H9 (cell line): Measurements from ENCODE around the gene DCAF6. TPM values are rescaled to one million over a fixed set of nuclear protein-coding genes. Genes with fewer than 3 reads are reported as not detected.

Source experiments
- DNase-seq: peaks from one replicate; pipeline ENCODE4 v3.0.0-alpha.2; 2017
- H2AFZ ChIP-seq: one replicate; pipeline ENCODE4 v1.6.1; 2013; ENCODE audit warnings: mild to moderate bottlenecking, low read length, control low read depth, moderate library complexity
- H2AK5ac ChIP-seq: 2 replicates; pipeline ENCODE4 v1.6.1; 2013; ENCODE audit warnings: low read length, control low read depth, mixed read lengths; ENCODE audit not compliant: insufficient read length
- H2BK120ac ChIP-seq: one replicate; pipeline ENCODE4 v1.6.1; 2013; ENCODE audit warnings: low read depth, mild to moderate bottlenecking, low read length, control low read depth, inconsistent platforms; ENCODE audit not compliant: poor library complexity, severe bottlenecking
- H2BK12ac ChIP-seq: 2 replicates; pipeline ENCODE4 v1.6.1; 2013; ENCODE audit warnings: low read length, control low read depth, mixed read lengths, low read depth; ENCODE audit not compliant: insufficient read length
- H2BK15ac ChIP-seq: 2 replicates; pipeline ENCODE4 v1.6.1; 2013; ENCODE audit warnings: low read depth, low read length, control low read depth
- H2BK20ac ChIP-seq: one replicate; pipeline ENCODE4 v1.6.1; 2013; ENCODE audit warnings: low read depth, mild to moderate bottlenecking, low read length, control low read depth, inconsistent platforms; ENCODE audit not compliant: poor library complexity, severe bottlenecking
- H2BK5ac ChIP-seq: 2 replicates; pipeline ENCODE4 v1.6.1; 2013; ENCODE audit warnings: low read length, control low read depth, mixed read lengths; ENCODE audit not compliant: insufficient read length
- H3K14ac ChIP-seq: 2 replicates; pipeline ENCODE4 v1.6.1; 2013; ENCODE audit warnings: low read length, control low read depth; ENCODE audit not compliant: insufficient read depth
- H3K18ac ChIP-seq: 2 replicates; pipeline ENCODE4 v1.6.1; 2013; ENCODE audit warnings: low read depth, mild to moderate bottlenecking, mixed read lengths, low read length, control low read depth; ENCODE audit not compliant: insufficient read length
- H3K23ac ChIP-seq: 2 replicates; pipeline ENCODE4 v1.6.1; 2013; ENCODE audit warnings: low read length, control low read depth, mixed read lengths, low read depth; ENCODE audit not compliant: insufficient read length
- H3K23me2 ChIP-seq: 2 replicates; pipeline ENCODE4 v1.6.1; 2013; ENCODE audit warnings: low read depth, mild to moderate bottlenecking, mixed read lengths, low read length, control low read depth; ENCODE audit not compliant: insufficient read length, poor library complexity, severe bottlenecking
- H3K27ac ChIP-seq: 2 replicates; pipeline ENCODE4 v1.5.1; 2013; ENCODE audit warnings: low read length, control low read depth, mixed read lengths, low read depth; ENCODE audit not compliant: insufficient read length
- H3K27me3 ChIP-seq: 2 replicates; pipeline ENCODE4 v1.6.1; 2013; ENCODE audit warnings: low read length, control low read depth, inconsistent platforms; ENCODE audit not compliant: insufficient read depth
- H3K4ac ChIP-seq: 2 replicates; pipeline ENCODE4 v1.6.1; 2013; ENCODE audit warnings: low read depth, mild to moderate bottlenecking, control low read depth, inconsistent platforms, low read length, moderate library complexity
- H3K4me1 ChIP-seq: 2 replicates; pipeline ENCODE4 v1.6.1; 2013; ENCODE audit warnings: low read length, control low read depth, inconsistent platforms; ENCODE audit not compliant: insufficient read depth
- H3K4me2 ChIP-seq: 2 replicates; pipeline ENCODE4 v1.6.1; 2013; ENCODE audit warnings: low read length, control low read depth, mixed read lengths; ENCODE audit not compliant: insufficient read length, insufficient read depth
- H3K56ac ChIP-seq: 2 replicates; pipeline ENCODE4 v1.6.1; 2013; ENCODE audit warnings: low read depth, mild to moderate bottlenecking, mixed read lengths, low read length, control low read depth; ENCODE audit not compliant: insufficient read length
- H3K79me1 ChIP-seq: 2 replicates; pipeline ENCODE4 v1.6.1; 2013; ENCODE audit warnings: low read depth, mild to moderate bottlenecking, moderate library complexity, low read length, control low read depth, inconsistent platforms; ENCODE audit not compliant: insufficient read depth, poor library complexity, severe bottlenecking
- H3K79me2 ChIP-seq: 2 replicates; pipeline ENCODE4 v1.6.1; 2013; ENCODE audit warnings: low read length, control low read depth, inconsistent platforms; ENCODE audit not compliant: insufficient read depth
- H3K9ac ChIP-seq: 2 replicates; pipeline ENCODE4 v1.6.1; 2013; ENCODE audit warnings: low read length, control low read depth, mixed read lengths; ENCODE audit not compliant: insufficient read length; ENCODE audit errors: extremely low read depth
- H3K9me3 ChIP-seq: one replicate; pipeline ENCODE4 v1.6.1; 2013; ENCODE audit warnings: low read depth, low read length, inconsistent platforms; ENCODE audit not compliant: control insufficient read depth
- H3T11ph ChIP-seq: one replicate; pipeline ENCODE4 v1.6.1; 2013; ENCODE audit warnings: mild to moderate bottlenecking, low read length, control low read depth, inconsistent platforms
- H4K20me1 ChIP-seq: one replicate; pipeline ENCODE4 v1.6.1; 2013; ENCODE audit not compliant: control insufficient read depth, insufficient read length, insufficient read depth
- H4K5ac ChIP-seq: 2 replicates; pipeline ENCODE4 v1.6.1; 2013; ENCODE audit warnings: low read depth, mild to moderate bottlenecking, mixed read lengths, low read length, control low read depth; ENCODE audit not compliant: insufficient read length
- H4K8ac ChIP-seq: replicated peaks from 2 replicates; pipeline ENCODE4 v1.6.1; 2013; ENCODE audit warnings: low read length, control low read depth, mixed read lengths, low read depth; ENCODE audit not compliant: insufficient read length
- H4K91ac ChIP-seq: 2 replicates; pipeline ENCODE4 v1.6.1; 2013; ENCODE audit warnings: low read depth, mild to moderate bottlenecking, moderate library complexity, mixed read lengths, low read length, control low read depth; ENCODE audit not compliant: insufficient read length
- H3K27ac Mint-ChIP-seq, 3 experiments: 2 replicates in 2 of 3; 3 replicates in 1 of 3; pipeline ENCODE4 v1.8.0; 2020 to 2021; ENCODE audit warnings: mixed read lengths in 3 of 3, mild to moderate bottlenecking in 1 of 3, moderate library complexity in 1 of 3
- H3K27me3 Mint-ChIP-seq: 2 replicates; pipeline ENCODE4 v1.8.0; 2021; ENCODE audit warnings: low read depth, mild to moderate bottlenecking, moderate library complexity, mixed read lengths
- H3K36me3 Mint-ChIP-seq, 3 experiments: 2 replicates in 2 of 3; 3 replicates in 1 of 3; pipeline ENCODE4 v1.8.0; 2020 to 2021; ENCODE audit warnings: low read depth in 3 of 3, mixed read lengths in 3 of 3; ENCODE audit not compliant: insufficient read depth in 1 of 3
- H3K4me1 Mint-ChIP-seq, 2 experiments: 2 replicates each; pipeline ENCODE4 v1.8.0; 2020; ENCODE audit warnings: mixed read lengths in 2 of 2
- H3K4me3 Mint-ChIP-seq, 2 experiments: 2 replicates in 1 of 2; 3 replicates in 1 of 2; pipeline ENCODE4 v1.8.0; 2020 to 2021; ENCODE audit warnings: mild to moderate bottlenecking in 2 of 2, mixed read lengths in 2 of 2, moderate library complexity in 1 of 2
- H3K9me3 Mint-ChIP-seq, 2 experiments: 2 replicates in 1 of 2; 3 replicates in 1 of 2; pipeline ENCODE4 v1.8.0; 2020; ENCODE audit warnings: mild to moderate bottlenecking in 2 of 2, mixed read lengths in 2 of 2, moderate library complexity in 1 of 2
- CTCF ChIP-seq: fragments of 200-600 bp; sonication (generic); conservative IDR thresholded peaks from 3 replicates; pipeline ENCODE4 v1.8.0; 2021; ENCODE audit warnings: antibody characterized with exemption, mild to moderate bottlenecking
- WGBS: extraction: QIAGEN DNeasy Blood & Tissue Kit; methylation state at CpG from one replicate; pipeline ENCODE4 v1.1.7; 2013; ENCODE audit warnings: missing lambda C conversion rate, low lambda C conversion rate, mixed read lengths; ENCODE audit not compliant: insufficient read length; ENCODE audit errors: extremely low coverage; 5-methylcytosine and 5-hydroxymethylcytosine counted together
- total RNA-seq: library from RNA; stranded (reverse); gene quantifications from 2 replicates; pipeline ENCODE4 v1.2.1, GENCODE V29; 2021

Gene DCAF6
- total RNA-seq, 1 experiment from 2014 or later = 16.0 TPM

GRCh38 chr1:168053681-168054080 is 117.2 kb downstream of the DCAF6 start:
- H2BK5ac ChIP-seq = no peak overlapping the region
- no peaks in the 10 kb centered on the region for H3K4me1 Mint-ChIP-seq

More at GRCh38 chr1:168053681-168054080, 117.2 kb downstream of the DCAF6 start:
- no peak overlapping the region for H3K4me2 ChIP-seq
- H3K18ac ChIP-seq = no peak overlapping the region
- no peak overlapping the region for H4K8ac ChIP-seq
- no peak overlapping the region for H3K56ac ChIP-seq
- TF ChIP-seq CTCF = no peak
- H3K79me1 ChIP-seq = no peaks in the 10 kb centered on the region
- no peak overlapping the region for H3K4ac ChIP-seq
- no peak overlapping the region for H3K14ac ChIP-seq
- H3K23me2 ChIP-seq = no peaks in the 10 kb centered on the region
- no peak overlapping the region for H2BK12ac ChIP-seq
- H3K79me2 ChIP-seq = no peaks in the 10 kb centered on the region
- no peak for DNase-seq
- no peak overlapping the region for H2BK15ac ChIP-seq
- no peak overlapping the region for H3K23ac ChIP-seq
- H2AK5ac ChIP-seq = no peak overlapping the region
- Mint-ChIP-seq H3K4me3 (no peak overlapping the region), H3K27ac (no peak overlapping the region), H3K27me3 (no peaks in the 10 kb centered on the region), H3K36me3 (peaks cover 0 to 11% (median 3%) of the 10 kb centered on the region in 3 experiments; a peak in 5 of 7 replicates), H3K9me3 (peaks cover 0 to 4% of the 10 kb centered on the region in 2 experiments; a peak in 1 of 5 replicates)
- no peak overlapping the region for H2BK120ac ChIP-seq
- no peak overlapping the region for H3T11ph ChIP-seq
- no peak overlapping the region for H3K27ac ChIP-seq
- H3K27me3 ChIP-seq = no peaks in the 10 kb centered on the region
- H3K4me1 ChIP-seq = no peaks in the 10 kb centered on the region
- no peak overlapping the region for H3K9ac ChIP-seq
- no peak overlapping the region for H4K91ac ChIP-seq
- H2AFZ ChIP-seq = no peak overlapping the region
- H3K9me3 ChIP-seq = no peaks in the 10 kb centered on the region
- no peak overlapping the region for H4K5ac ChIP-seq
- no peak overlapping the region for H2BK20ac ChIP-seq
- no CpG with 5 or more reads among the region's 2 CpGs for WGBS
- no peaks in the 10 kb centered on the region for H4K20me1 ChIP-seq
